GM21526 (cell line): ENCODE results near the gene FAM83B.
"Not testable (repeated sequence)": the region's sequence is repeated elsewhere in the genome, so short reads cannot be mapped to it uniquely, and the experiment has no call there.

Source experiments
- ATAC-seq: cut with Tn5 transposase; IDR thresholded peaks from one replicate; pipeline ENCODE4 v1.9.1; 2021; ENCODE audit warnings: moderate library complexity; ENCODE audit not compliant: unreplicated experiment, low FRiP score

FAM83B gene

GRCh38 chr6:54959820-54960219 lies 113.2 kb downstream of the FAM83B start:
- no peak for ATAC-seq

- not testable (repeated sequence) for ATAC-seq
Measured at GRCh38 chr6:54961372-54961771, 114.8 kb downstream of the FAM83B start.

- ATAC-seq, result no peak
Measured at GRCh38 chr6:54970337-54970736, 123.8 kb downstream of the FAM83B start.

- no peak for ATAC-seq
Measured at GRCh38 chr6:54971825-54972224, 125.3 kb downstream of the FAM83B start.

GRCh38 chr6:54979161-54979560 lies 132.6 kb downstream of the FAM83B start:
- not testable (repeated sequence) for ATAC-seq

GRCh38 chr6:54980511-54981275 lies 134.1 kb downstream of the FAM83B start:
- ATAC-seq, result no peak

GRCh38 chr6:54981276-54981609 lies 134.7 kb downstream of the FAM83B start:
- ATAC-seq, result no peak

- no peak for ATAC-seq
Measured at GRCh38 chr6:54981647-54982046, 135.1 kb downstream of the FAM83B start.

GRCh38 chr6:54987633-54988290 lies 141.2 kb downstream of the FAM83B start:
- ATAC-seq, result no peak

GRCh38 chr6:54988576-54988975 lies 142.0 kb downstream of the FAM83B start:
- no peak for ATAC-seq

GRCh38 chr6:54990001-54990400 lies 143.4 kb downstream of the FAM83B start:
- no peak for ATAC-seq
